WTC11 (cell line): ENCODE results near the gene AATK. TPM values are rescaled to one million over a fixed set of nuclear protein-coding genes. Genes with fewer than 3 reads are reported as not detected.

ENCODE experiments used
- ATAC-seq: fragments of 200-7000 bp; cut with Tn5 transposase; 2 replicates; pipeline ENCODE4 v1.10.0; 2021; ENCODE audit warnings: mild to moderate bottlenecking, moderate library complexity
- CTCF ChIA-PET: fragments of 300-600 bp; sonication (Branson Sonifier 250); formaldehyde crosslinking; loops from one replicate; lab custom pipeline; 2021; ENCODE audit warnings: antibody characterized with exemption; lab: Charles Lee
- POLR2A ChIA-PET: fragments of 350-600 bp; sonication (Branson Sonifier 250); formaldehyde crosslinking; loops from one replicate; lab custom pipeline; 2021; ENCODE audit warnings: antibody characterized with exemption; lab: Charles Lee
- DNase-seq: peaks from one replicate; pipeline ENCODE4 v3.0.0; 2021; ENCODE audit warnings: low spot score
- H3K27ac Mint-ChIP-seq: 2 replicates; pipeline ENCODE4 v1.8.0; 2021; ENCODE audit warnings: mixed read lengths
- H3K27me3 Mint-ChIP-seq: 2 replicates; pipeline ENCODE4 v1.8.0; 2021; ENCODE audit warnings: low read depth, mild to moderate bottlenecking, moderate library complexity, mixed read lengths
- H3K36me3 Mint-ChIP-seq: 2 replicates; pipeline ENCODE4 v1.8.0; 2021; ENCODE audit warnings: mixed read lengths
- H3K4me1 Mint-ChIP-seq: 2 replicates; pipeline ENCODE4 v1.8.0; 2022; ENCODE audit warnings: mixed read lengths
- H3K4me3 Mint-ChIP-seq: 2 replicates; pipeline ENCODE4 v1.8.0; 2021; ENCODE audit warnings: mild to moderate bottlenecking, moderate library complexity, mixed read lengths
- H3K9me3 Mint-ChIP-seq: 2 replicates; pipeline ENCODE4 v1.8.0; 2021; ENCODE audit warnings: mixed read lengths
- ATF6 ChIP-seq: sonication (generic); formaldehyde crosslinking; IDR thresholded peaks from 2 replicates; pipeline ENCODE4 v1.8.1; 2023; ENCODE audit warnings: mild to moderate bottlenecking, missing genetic modification reagents
- CREB1 ChIP-seq: sonication (generic); formaldehyde crosslinking; IDR thresholded peaks from 2 replicates; pipeline ENCODE4 v1.8.0; 2023; ENCODE audit warnings: mild to moderate bottlenecking, missing genetic modification reagents
- CREM ChIP-seq: sonication (generic); formaldehyde crosslinking; IDR thresholded peaks from 2 replicates; pipeline ENCODE4 v1.8.1; 2022; ENCODE audit warnings: mild to moderate bottlenecking, missing genetic modification reagents, moderate library complexity
- E2F1 ChIP-seq: sonication (generic); formaldehyde crosslinking; IDR thresholded peaks from 2 replicates; pipeline ENCODE4 v1.8.0; 2022; ENCODE audit warnings: mild to moderate bottlenecking, missing genetic modification reagents
- E2F4 ChIP-seq: sonication (generic); formaldehyde crosslinking; IDR thresholded peaks from 2 replicates; pipeline ENCODE4 v1.8.1; 2022; ENCODE audit warnings: low read depth, mild to moderate bottlenecking, moderate library complexity, missing genetic modification reagents, borderline replicate concordance
- EMX1 ChIP-seq: fragments of 250-450 bp; sonication (Bioruptor Pico); IDR thresholded peaks from 2 replicates; pipeline ENCODE4 v1.8.0; 2021; ENCODE audit warnings: mild to moderate bottlenecking
- ETV6 ChIP-seq: sonication (generic); formaldehyde crosslinking; IDR thresholded peaks from 2 replicates; pipeline ENCODE4 v1.8.1; 2022; ENCODE audit warnings: mild to moderate bottlenecking, missing genetic modification reagents
- FOXJ3 ChIP-seq: sonication (generic); formaldehyde crosslinking; IDR thresholded peaks from 2 replicates; pipeline ENCODE4 v1.9.0; 2021; ENCODE audit warnings: missing genetic modification reagents, mild to moderate bottlenecking, borderline replicate concordance
- FOXK1 ChIP-seq: sonication (generic); formaldehyde crosslinking; IDR thresholded peaks from 2 replicates; pipeline ENCODE4 v1.8.0; 2022; ENCODE audit warnings: mild to moderate bottlenecking, moderate library complexity, missing genetic modification reagents
- GABPB1 ChIP-seq: sonication (generic); formaldehyde crosslinking; IDR thresholded peaks from 2 replicates; pipeline ENCODE4 v1.8.1; 2023; ENCODE audit warnings: mild to moderate bottlenecking, missing genetic modification reagents
- JAZF1 ChIP-seq: fragments of 250-450 bp; sonication (Bioruptor Pico); IDR thresholded peaks from 2 replicates; pipeline ENCODE4 v1.9.0; 2021; ENCODE audit warnings: moderate library complexity, mild to moderate bottlenecking, inconsistent platforms
- NFYB ChIP-seq: sonication (generic); formaldehyde crosslinking; conservative IDR thresholded peaks from 2 replicates; pipeline ENCODE4 v1.8.0; 2022; ENCODE audit warnings: low read depth, missing genetic modification reagents
- PREB ChIP-seq: sonication (generic); formaldehyde crosslinking; IDR thresholded peaks from 2 replicates; pipeline ENCODE4 v1.8.1; 2022; ENCODE audit warnings: mild to moderate bottlenecking, missing genetic modification reagents, moderate library complexity, borderline replicate concordance
- PRRX2 ChIP-seq: fragments of 250-450 bp; sonication (Bioruptor Pico); IDR thresholded peaks from 2 replicates; pipeline ENCODE4 v1.8.0; 2021; ENCODE audit warnings: mild to moderate bottlenecking
- TEAD1 ChIP-seq: sonication (generic); formaldehyde crosslinking; IDR thresholded peaks from 2 replicates; pipeline ENCODE4 v1.8.0; 2022; ENCODE audit warnings: mild to moderate bottlenecking, missing genetic modification reagents
- USF1 ChIP-seq: sonication (generic); formaldehyde crosslinking; IDR thresholded peaks from 2 replicates; pipeline ENCODE4 v1.8.0; 2022; ENCODE audit warnings: mild to moderate bottlenecking, missing genetic modification reagents
- ZBTB21 ChIP-seq: sonication (generic); formaldehyde crosslinking; IDR thresholded peaks from 2 replicates; pipeline ENCODE4 v1.8.1; 2023; ENCODE audit warnings: mild to moderate bottlenecking, missing genetic modification reagents, borderline replicate concordance
- ZMAT4 ChIP-seq: fragments of 250-450 bp; sonication (Bioruptor Pico); IDR thresholded peaks from 2 replicates; pipeline ENCODE4 v1.9.0; 2021; ENCODE audit warnings: mild to moderate bottlenecking
- ZNF121 ChIP-seq: sonication (generic); formaldehyde crosslinking; IDR thresholded peaks from 2 replicates; pipeline ENCODE4 v1.8.0; 2023; ENCODE audit warnings: missing genetic modification reagents
- ZNF232 ChIP-seq: sonication (generic); formaldehyde crosslinking; IDR thresholded peaks from 2 replicates; pipeline ENCODE4 v1.8.0; 2022; ENCODE audit warnings: mild to moderate bottlenecking, missing genetic modification reagents
- ZNF317 ChIP-seq: sonication (generic); formaldehyde crosslinking; IDR thresholded peaks from 2 replicates; pipeline ENCODE4 v1.8.1; 2023; ENCODE audit warnings: low read depth, mild to moderate bottlenecking, moderate library complexity, missing genetic modification reagents, borderline replicate concordance
- total RNA-seq: library from RNA; stranded (reverse); gene quantifications from 3 replicates; pipeline ENCODE4 v1.2.3, GENCODE V29; 2021

The AATK gene
- total RNA-seq, 1 experiment from 2014 or later, result 2.9 TPM

- TF ChIP-seq CREM (no peak), E2F1 (CRISPR knock-in tag) (no peak), NFYB (CRISPR knock-in tag) (no peak), PRRX2 (CRISPR knock-in tag) (no peak)
Measured at GRCh38 chr17:81212365-81212764, 46.3 kb upstream of the AATK start (continued).

GRCh38 chr17:81210868-81211267, 44.8 kb upstream of the AATK start:
- POLR2A ChIA-PET, result no interaction called here
- Mint-ChIP-seq H3K27me3 (no peaks in the 10 kb centered on the region), H3K27ac (no peak overlapping the region), H3K4me1 (no peaks in the 10 kb centered on the region), H3K36me3 (no peaks in the 10 kb centered on the region; the same call in 1 of the 2 replicates), H3K4me3 (no peak overlapping the region), H3K9me3 (no peaks in the 10 kb centered on the region)
- peak; percentile 44 for DNase-seq
- peak; percentile 60 for ATAC-seq
- CTCF ChIA-PET, result interaction anchor here (0.8 to 1.5 kb wide), 8 partner anchors 9 to 89 kb away, joined by 3 to 7 read pairs (median 4); partner anchors contain the start of genes CEP131, NDUFAF8 and TEPSIN
- TF ChIP-seq ATF6 (CRISPR knock-in tag) (no peak), ZNF121 (no peak), PREB (no peak), FOXJ3 (CRISPR knock-in tag) (no peak), FOXK1 (CRISPR knock-in tag) (no peak), ZBTB21 (CRISPR knock-in tag) (no peak), EMX1 (CRISPR knock-in tag) (no peak), JAZF1 (CRISPR knock-in tag) (no peak), E2F4 (no peak), TEAD1 (CRISPR knock-in tag) (no peak), CREB1 (CRISPR knock-in tag) (no peak), ZNF317 (CRISPR knock-in tag) (no peak), ETV6 (CRISPR knock-in tag) (no peak), ZNF232 (CRISPR knock-in tag) (no peak), ZMAT4 (no peak), GABPB1 (no peak), USF1 (no peak)
